B cell (primary cell): ENCODE measurements around the gene VPS26A.

Experiments
- CTCF ChIP-seq: fragments of 200-600 bp; IDR thresholded peaks from one replicate; pipeline ENCODE4 v1.8.0; 2022; ENCODE audit warnings: antibody characterized with exemption, mild to moderate bottlenecking
- EZH2 ChIP-seq: IDR thresholded peaks from 2 replicates; pipeline ENCODE4 v1.6.1; 2012; ENCODE audit warnings: borderline replicate concordance, low read depth, mild to moderate bottlenecking, moderate library complexity, low read length; ENCODE audit not compliant: insufficient read depth, poor library complexity, severe bottlenecking

GRCh38 chr10:69214666-69215131 lies 90.7 kb downstream of the VPS26A start:
- TF ChIP-seq CTCF, result no peak
- no peak for TF ChIP-seq EZH2
